Measurements from ENCODE around the gene GUCD1. TPM values are rescaled to one million over a fixed set of nuclear protein-coding genes. Genes with fewer than 3 reads are reported as not detected.

GUCD1 gene
- polyA plus RNA-seq, 3 donors: 67.1 to 85.9 (median 72.5) TPM

DNA sequence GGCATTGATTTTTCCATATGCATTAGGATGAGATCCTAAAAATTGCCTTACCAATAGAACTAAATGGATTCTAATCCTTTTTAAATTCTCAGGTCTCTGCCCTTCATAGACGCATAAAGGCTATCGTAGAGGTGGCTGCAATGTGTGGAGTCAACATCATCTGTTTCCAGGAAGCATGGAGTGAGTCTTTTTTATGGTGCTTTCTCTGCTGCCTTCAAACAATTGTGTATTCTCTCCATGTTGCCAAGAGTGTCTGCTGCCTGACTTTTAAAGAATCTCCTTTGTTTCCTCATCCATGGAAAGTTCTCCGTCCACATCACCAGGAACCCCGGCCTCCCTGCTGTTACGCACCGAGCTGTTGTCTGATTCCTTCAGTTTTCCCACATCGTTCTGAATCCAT lies 52.9 kb downstream of the GUCD1 start:
- Mint-ChIP-seq H3K9me3 (peaks cover 0 to 3% (median 1%) of the 10 kb centered on the region in 7 donors), H3K4me3 (no peak overlapping the region), H3K36me3 (peaks cover 6 to 9% of the 10 kb centered on the region in 2 donors), H3K27ac (peak overlapping the region in 5 of 7 donors; percentile 71 to 99 (median 92)), H3K27me3 (ENCODE audit: low read depth in 3 of 3) (peaks cover 3 to 5% (median 5%) of the 10 kb centered on the region in 3 donors), H3K4me1 (peaks cover 68% of the 10 kb centered on the region)
- 98% methylated on average over 5 of the region's 7 CpGs for WGBS (ENCODE audit: insufficient coverage)
- TF ChIP-seq, protein P1, sequence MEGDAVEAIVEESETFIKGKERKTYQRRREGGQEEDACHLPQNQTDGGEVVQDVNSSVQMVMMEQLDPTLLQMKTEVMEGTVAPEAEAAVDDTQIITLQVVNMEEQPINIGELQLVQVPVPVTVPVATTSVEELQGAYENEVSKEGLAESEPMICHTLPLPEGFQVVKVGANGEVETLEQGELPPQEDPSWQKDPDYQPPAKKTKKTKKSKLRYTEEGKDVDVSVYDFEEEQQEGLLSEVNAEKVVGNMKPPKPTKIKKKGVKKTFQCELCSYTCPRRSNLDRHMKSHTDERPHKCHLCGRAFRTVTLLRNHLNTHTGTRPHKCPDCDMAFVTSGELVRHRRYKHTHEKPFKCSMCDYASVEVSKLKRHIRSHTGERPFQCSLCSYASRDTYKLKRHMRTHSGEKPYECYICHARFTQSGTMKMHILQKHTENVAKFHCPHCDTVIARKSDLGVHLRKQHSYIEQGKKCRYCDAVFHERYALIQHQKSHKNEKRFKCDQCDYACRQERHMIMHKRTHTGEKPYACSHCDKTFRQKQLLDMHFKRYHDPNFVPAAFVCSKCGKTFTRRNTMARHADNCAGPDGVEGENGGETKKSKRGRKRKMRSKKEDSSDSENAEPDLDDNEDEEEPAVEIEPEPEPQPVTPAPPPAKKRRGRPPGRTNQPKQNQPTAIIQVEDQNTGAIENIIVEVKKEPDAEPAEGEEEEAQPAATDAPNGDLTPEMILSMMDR (IDR thresholded peaks at IDR 0.05): no peak
- Histone ChIP-seq H3K79me2 (ENCODE audit: insufficient read depth, low read length) (no peaks in the 10 kb centered on the region), H4K20me1 (ENCODE audit: insufficient read depth, low read length) (no peaks in the 10 kb centered on the region), H3K9ac (ENCODE audit: insufficient read depth, low read length, poor library complexity, severe bottlenecking) (no peak overlapping the region), H3K27ac (ENCODE audit: low read depth in 1 of 2, low read length in 2 of 2) (no peak overlapping the region), H2AFZ (ENCODE audit: insufficient read depth, low read depth, low read length, poor library complexity, severe bottlenecking) (no peak overlapping the region), H3K27me3 (ENCODE audit: control insufficient read depth in 2 of 2, insufficient read depth in 2 of 2, low read length in 2 of 2) (no peaks in the 10 kb centered on the region), H3K36me3 (replicated peaks in 1 of 2; ENCODE audit: control insufficient read depth in 1 of 2, insufficient read depth in 2 of 2, low read length in 2 of 2) (no peaks in the 10 kb centered on the region), H3K4me2 (replicated peaks; ENCODE audit: extremely low read depth, low read length, poor library complexity, severe bottlenecking) (no peak overlapping the region), H3K4me1 (ENCODE audit: control insufficient read depth in 1 of 2, insufficient read depth in 2 of 2, low read length in 2 of 2) (peaks cover 64 to 65% of the 10 kb centered on the region in 2 donors), H3K9me3 (replicated peaks in 1 of 2; ENCODE audit: control insufficient read depth in 1 of 2, insufficient read depth in 1 of 2, low read length in 2 of 2) (no peaks in the 10 kb centered on the region), H3K4me3 (replicated peaks in 1 of 3; ENCODE audit: low read depth in 2 of 3, low read length in 3 of 3) (no peak overlapping the region)
- intact Hi-C loops (cut with micrococcal nuclease): loop anchor here (2.0 to 5.0 kb wide), 4 partner anchors 35 to 80 kb away; no protein-coding TSS in a partner anchor
- no peak for DNase-seq

GRCh38 chr22:24501301-24502005 lies 53.5 kb downstream of the GUCD1 start:
- H3K79me2 ChIP-seq (ENCODE audit: insufficient read depth, low read length): no peaks in the 10 kb centered on the region
- Mint-ChIP-seq H3K27me3 (ENCODE audit: low read depth in 3 of 3) (peaks cover 5 to 6% (median 5%) of the 10 kb centered on the region in 3 donors), H3K4me1 (peaks cover 68% of the 10 kb centered on the region), H3K9me3 (peaks cover 0 to 2% (median 0%) of the 10 kb centered on the region in 7 donors), H3K36me3 (peaks cover 3 to 10% of the 10 kb centered on the region in 2 donors), H3K4me3 (no peak overlapping the region), H3K27ac (peak overlapping the region in 2 of 7 donors; percentile 46 to 79)
- no peak overlapping the region for H3K9ac ChIP-seq (ENCODE audit: insufficient read depth, low read length, poor library complexity, severe bottlenecking)
- TF ChIP-seq, protein P1 (IDR thresholded peaks at IDR 0.05): no peak
- 100% methylated on average over 3 of the region's 8 CpGs for WGBS (ENCODE audit: insufficient coverage)
- H2AFZ ChIP-seq (ENCODE audit: insufficient read depth, low read depth, low read length, poor library complexity, severe bottlenecking): no peak overlapping the region
- no peak overlapping the region for H3K27ac ChIP-seq (ENCODE audit: low read depth in 1 of 2, low read length in 2 of 2)
- no peaks in the 10 kb centered on the region for H3K27me3 ChIP-seq (ENCODE audit: control insufficient read depth in 2 of 2, insufficient read depth in 2 of 2, low read length in 2 of 2)
- intact Hi-C loops (cut with micrococcal nuclease): loop anchor here (2.0 to 5.0 kb wide), 4 partner anchors 34 to 79 kb away; no protein-coding TSS in a partner anchor
- H4K20me1 ChIP-seq (ENCODE audit: insufficient read depth, low read length): no peaks in the 10 kb centered on the region
- no peak overlapping the region for H3K4me2 ChIP-seq (replicated peaks; ENCODE audit: extremely low read depth, low read length, poor library complexity, severe bottlenecking)
- H3K9me3 ChIP-seq (replicated peaks in 1 of 2; ENCODE audit: control insufficient read depth in 1 of 2, insufficient read depth in 1 of 2, low read length in 2 of 2): no peaks in the 10 kb centered on the region
- no peak for DNase-seq
- peaks cover 58 to 60% of the 10 kb centered on the region in 2 donors for H3K4me1 ChIP-seq (ENCODE audit: control insufficient read depth in 1 of 2, insufficient read depth in 2 of 2, low read length in 2 of 2)
- H3K4me3 ChIP-seq (replicated peaks in 1 of 3; ENCODE audit: low read depth in 2 of 3, low read length in 3 of 3): no peak overlapping the region
- no peaks in the 10 kb centered on the region for H3K36me3 ChIP-seq (replicated peaks in 1 of 2; ENCODE audit: control insufficient read depth in 1 of 2, insufficient read depth in 2 of 2, low read length in 2 of 2)

Data from CD14-positive monocyte (primary cell).